ENCODE results near the gene PSPN. TPM values are rescaled to one million over a fixed set of nuclear protein-coding genes. Genes with fewer than 3 reads are reported as not detected.

PSPN gene, protein sequence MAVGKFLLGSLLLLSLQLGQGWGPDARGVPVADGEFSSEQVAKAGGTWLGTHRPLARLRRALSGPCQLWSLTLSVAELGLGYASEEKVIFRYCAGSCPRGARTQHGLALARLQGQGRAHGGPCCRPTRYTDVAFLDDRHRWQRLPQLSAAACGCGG
- 1.2 and 1.4 TPM in 2 replicates for total RNA-seq

DNA sequence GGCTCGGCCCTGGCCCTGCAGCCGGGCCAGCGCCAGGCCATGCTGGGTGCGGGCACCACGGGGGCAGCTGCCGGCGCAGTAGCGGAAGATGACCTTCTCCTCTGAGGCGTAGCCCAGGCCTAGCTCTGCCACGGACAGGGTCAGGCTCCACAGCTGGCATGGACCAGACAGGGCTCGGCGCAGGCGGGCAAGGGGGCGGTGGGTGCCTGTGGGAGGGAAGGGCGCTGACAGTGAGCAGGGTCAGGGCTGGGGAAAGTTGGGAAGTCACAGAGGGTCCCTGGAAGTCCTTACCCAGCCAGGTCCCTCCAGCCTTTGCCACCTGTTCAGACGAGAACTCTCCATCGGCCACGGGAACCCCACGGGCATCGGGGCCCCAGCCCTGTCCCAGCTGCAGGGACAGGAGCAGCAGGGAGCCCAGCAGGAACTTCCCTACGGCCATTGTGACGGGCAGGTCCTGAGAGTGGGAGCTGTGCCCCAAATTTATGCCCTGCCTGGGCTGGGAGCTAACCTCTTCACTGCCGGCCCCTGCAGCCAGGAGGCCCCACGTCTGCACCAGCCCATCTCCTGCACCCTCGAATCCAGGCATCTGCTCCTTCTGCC lies at the start of gene PSPN:
TSS of gene PSPN (minus strand) at position 523 of the 600 bp plus-strand sequence. CDS start at position 439, 84 bp downstream.

DNA sequence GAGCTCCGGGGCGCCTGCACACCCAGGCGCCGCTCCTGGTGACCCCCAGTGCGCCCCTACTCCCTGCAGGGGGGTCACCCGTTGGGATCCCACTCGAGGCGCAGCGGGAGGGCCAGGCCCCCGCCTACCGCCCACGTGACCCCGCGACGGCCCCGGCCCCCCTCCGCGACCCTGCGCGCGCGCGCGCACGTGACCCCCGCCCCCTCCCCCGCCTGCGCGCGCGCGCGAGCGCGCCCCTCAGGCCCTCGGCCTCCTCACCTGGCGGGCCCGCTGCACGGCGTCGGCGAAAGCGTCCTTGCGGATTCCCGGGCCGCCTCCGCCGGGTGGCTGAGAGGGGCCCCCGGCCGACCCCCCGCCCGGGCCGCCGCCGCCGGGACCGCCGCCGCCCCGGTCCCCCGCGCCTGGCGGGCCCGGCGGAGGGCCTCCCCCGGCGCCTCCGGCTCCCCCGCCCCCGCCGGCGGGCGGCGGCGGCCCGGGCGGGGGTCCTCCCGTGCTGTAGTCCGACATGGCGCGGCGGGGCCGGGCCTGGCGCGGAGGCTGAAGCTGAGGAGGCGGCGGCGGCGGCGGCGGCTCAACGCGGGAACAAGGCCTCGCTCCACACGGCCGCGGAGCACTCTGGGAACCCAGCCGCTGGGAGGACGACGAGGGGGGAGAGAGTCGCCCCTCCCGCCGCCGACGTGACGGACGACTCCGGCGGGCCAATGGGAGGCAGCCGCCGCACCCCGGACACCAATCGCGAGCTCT lies 48.6 kb upstream of the PSPN start, which contains the start of gene KHSRP:
TSS of gene KHSRP (minus strand) at position 617 of the 744 bp plus-strand sequence. CDS start at position 507, 110 bp downstream.

DNA sequence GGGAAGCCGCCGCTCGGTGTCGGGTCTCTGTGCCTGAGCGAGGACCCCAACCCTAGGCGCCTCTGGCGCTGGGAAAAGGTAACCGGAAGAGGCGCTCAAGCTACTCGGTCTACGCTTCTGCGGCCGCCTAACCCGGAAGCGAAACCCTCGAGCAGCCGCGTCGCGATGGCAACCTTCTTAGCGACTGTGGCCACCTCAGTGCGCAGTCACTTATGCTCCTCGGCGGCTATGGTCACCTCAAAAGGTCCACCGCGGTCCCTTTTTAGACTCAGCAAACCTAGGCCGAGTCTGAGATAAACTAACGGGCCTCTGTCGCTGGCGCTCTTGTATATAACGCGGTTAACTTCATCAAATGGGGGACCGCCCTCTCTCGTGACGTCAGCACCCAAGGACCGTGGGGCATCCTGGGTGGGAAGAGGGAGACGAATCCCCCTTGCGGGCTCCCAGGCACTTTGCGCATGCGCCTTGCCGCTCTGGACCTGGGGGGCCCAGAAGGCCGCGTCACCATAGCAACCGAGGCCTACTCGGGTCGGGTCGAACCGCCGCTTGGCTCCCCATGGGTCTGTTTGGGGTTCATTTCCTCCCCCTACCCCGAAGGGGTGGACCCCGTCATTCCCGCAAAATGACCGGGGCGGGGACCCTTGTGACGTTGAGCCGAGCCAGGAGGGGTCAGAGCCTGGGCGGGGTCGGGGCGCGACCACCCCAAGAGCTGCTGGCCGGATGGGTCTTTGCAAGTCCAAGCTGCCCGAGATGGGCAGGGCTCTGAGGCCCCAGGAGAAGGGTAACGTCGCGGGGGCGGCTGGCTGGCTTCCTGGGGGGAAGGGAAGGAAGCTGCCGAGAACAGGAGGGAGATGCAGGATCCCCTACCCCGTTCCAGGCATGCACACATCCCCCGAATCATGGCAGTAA lies 17.6 kb upstream of the PSPN start, which contains the start of gene GTF2F1:
TSS of gene GTF2F1 (minus strand) at position 91 of the 909 bp plus-strand sequence. CDS start 169 bp downstream, outside the sequence.

DNA sequence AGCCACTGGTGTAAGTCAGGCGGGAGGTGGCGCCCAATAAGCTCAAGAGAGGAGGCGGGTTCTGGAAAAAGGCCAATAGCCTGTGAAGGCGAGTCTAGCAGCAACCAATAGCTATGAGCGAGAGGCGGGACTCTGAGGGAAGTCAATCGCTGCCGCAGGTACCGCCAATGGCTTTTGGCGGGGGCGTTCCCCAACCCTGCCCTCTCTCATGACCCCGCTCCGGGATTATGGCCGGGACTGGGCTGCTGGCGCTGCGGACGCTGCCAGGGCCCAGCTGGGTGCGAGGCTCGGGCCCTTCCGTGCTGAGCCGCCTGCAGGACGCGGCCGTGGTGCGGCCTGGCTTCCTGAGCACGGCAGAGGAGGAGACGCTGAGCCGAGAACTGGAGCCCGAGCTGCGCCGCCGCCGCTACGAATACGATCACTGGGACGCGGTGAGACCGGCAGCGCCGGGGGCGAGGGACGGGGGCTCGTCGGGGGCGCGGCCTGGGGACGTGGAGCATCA lies 3.1 kb downstream of the PSPN start, which contains the start of gene ALKBH7:
TSS of gene ALKBH7 (plus strand) at position 201 of the 502 bp plus-strand sequence. CDS start at position 228, 27 bp downstream.

DNA sequence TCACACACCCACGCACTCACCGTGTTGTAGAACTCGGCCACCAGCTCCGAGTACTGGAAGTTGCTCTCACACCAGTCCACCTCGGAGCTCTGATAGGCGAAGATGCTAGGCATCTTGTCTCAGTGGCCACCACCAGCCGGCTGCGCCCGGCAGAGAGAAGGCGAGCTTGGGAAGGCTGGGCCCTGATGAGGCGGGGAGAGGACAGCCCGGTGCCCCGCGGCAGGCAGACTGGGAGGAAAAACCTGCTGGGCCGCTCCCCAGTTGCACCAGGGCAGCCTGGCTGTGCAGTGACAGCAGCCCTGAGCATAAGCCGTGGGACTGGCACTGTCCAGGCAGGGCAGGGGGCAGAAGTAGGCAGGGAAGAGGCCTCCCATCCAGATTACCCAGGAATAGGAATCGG lies 42.3 kb downstream of the PSPN start, which contains the start of gene ACER1:
TSS of gene ACER1 (minus strand) at position 174 of the 400 bp plus-strand sequence. CDS start at position 113, 61 bp downstream.

Small RNA genes lying within 50 kb of the gene (small RNA-seq; reads per million reads assigned to genes)
- gene MIR6790 (not detected), gene MIR6885 (not detected)

Other genes starting within 250 kb of the PSPN start
- not detected in 2 replicates for gene ACSBG2, start 240.3 kb downstream of the PSPN start, total RNA-seq
- gene MLLT1, start 96.0 kb downstream of the PSPN start, total RNA-seq = 5.5 and 9.1 TPM in 2 replicates
- 0.11 TPM in 1 of 2 replicates, not detected in the other for gene ACER1, start 42.3 kb downstream of the PSPN start, total RNA-seq
- gene CLPP, start 14.4 kb downstream of the PSPN start, total RNA-seq = 32.2 and 56.3 TPM in 2 replicates
- 71.4 and 73.0 TPM in 2 replicates for gene ALKBH7, start 3.1 kb downstream of the PSPN start, total RNA-seq
- 43.7 and 70.3 TPM in 2 replicates for gene GTF2F1, start 17.2 kb upstream of the PSPN start, total RNA-seq
- 79.7 and 92.4 TPM in 2 replicates for gene KHSRP, start 48.9 kb upstream of the PSPN start, total RNA-seq
- not detected in 2 replicates for gene SLC25A41, start 57.8 kb upstream of the PSPN start, total RNA-seq
- 4.7 and 5.4 TPM in 2 replicates for gene SLC25A23, start 83.9 kb upstream of the PSPN start, total RNA-seq
- 0.39 and 0.65 TPM in 2 replicates for gene CRB3, start 88.3 kb upstream of the PSPN start, total RNA-seq
- gene DENND1C, start 105.9 kb upstream of the PSPN start, total RNA-seq = not detected in 2 replicates
- not detected in 2 replicates for gene TUBB4A, start 126.4 kb upstream of the PSPN start, total RNA-seq
- not detected in 2 replicates for gene TNFSF9, start 155.1 kb upstream of the PSPN start, total RNA-seq
- gene CD70, start 215.2 kb upstream of the PSPN start, total RNA-seq = not detected in 2 replicates